HG03460 (cell line): ENCODE data around the gene FAM209B.
"Not testable (repeated sequence)": the region's sequence is repeated elsewhere in the genome, so short reads cannot be mapped to it uniquely, and the experiment has no call there.

Source experiments
- ATAC-seq: cut with Tn5 transposase; IDR thresholded peaks from one replicate; pipeline ENCODE4 v1.9.1; 2021; ENCODE audit not compliant: unreplicated experiment

FAM209B gene

GRCh38 chr20:56537997-56538396, 5.0 kb downstream of the FAM209B start:
- ATAC-seq = no peak

- no peak for ATAC-seq
Observed at GRCh38 chr20:56540415-56540814, 7.4 kb downstream of the FAM209B start.

- ATAC-seq = no peak
Observed at GRCh38 chr20:56542489-56543030, 9.5 kb downstream of the FAM209B start.

DNA sequence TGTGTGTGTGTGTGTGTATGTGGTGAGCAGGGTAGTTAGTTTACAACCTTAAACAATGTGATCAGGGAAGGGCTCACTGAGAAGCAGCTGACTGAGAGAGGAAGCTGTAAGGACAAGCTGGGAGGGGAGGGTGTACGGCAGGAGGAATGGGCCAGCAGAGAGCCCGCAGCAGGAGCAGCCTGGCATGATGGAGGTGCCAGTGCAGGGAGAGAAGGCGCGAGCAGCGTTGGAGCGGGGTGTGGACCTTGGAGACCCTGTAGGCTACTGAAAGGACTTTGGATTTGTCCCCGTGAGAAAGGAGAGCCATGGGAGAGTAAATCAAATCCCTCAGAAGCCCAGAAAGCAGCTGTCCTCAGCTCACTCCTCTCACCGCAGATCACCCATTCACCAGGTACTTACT, 18.5 kb downstream of the FAM209B start:
- no peak for ATAC-seq

- peak; percentile 36 for ATAC-seq
Observed at GRCh38 chr20:56552911-56553629, 20.0 kb downstream of the FAM209B start.

GRCh38 chr20:56554869-56555268, 21.8 kb downstream of the FAM209B start:
- ATAC-seq = peak; percentile 94

DNA sequence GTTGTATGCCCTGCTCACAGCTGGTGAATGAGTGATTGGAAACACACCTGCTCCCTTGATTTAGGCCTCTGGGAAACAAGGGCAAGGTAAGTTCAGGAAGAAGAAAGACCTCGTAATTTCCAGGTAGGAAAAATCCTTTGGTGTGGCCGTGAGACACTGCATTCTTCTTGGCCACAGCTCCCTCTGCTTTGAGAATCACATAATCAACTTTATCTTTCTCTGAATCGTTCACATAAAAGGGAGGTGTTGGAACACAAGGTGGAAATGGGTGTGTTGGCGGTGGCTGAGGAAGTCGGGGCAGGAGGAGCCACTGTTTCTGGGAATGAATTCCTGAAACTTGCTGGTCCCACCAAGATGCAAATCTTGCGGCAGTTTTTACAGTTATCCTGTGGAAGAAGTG, 25.9 kb downstream of the FAM209B start:
- no peak for ATAC-seq

GRCh38 chr20:56564526-56564925, 31.5 kb downstream of the FAM209B start:
- ATAC-seq = not testable (repeated sequence)

DNA sequence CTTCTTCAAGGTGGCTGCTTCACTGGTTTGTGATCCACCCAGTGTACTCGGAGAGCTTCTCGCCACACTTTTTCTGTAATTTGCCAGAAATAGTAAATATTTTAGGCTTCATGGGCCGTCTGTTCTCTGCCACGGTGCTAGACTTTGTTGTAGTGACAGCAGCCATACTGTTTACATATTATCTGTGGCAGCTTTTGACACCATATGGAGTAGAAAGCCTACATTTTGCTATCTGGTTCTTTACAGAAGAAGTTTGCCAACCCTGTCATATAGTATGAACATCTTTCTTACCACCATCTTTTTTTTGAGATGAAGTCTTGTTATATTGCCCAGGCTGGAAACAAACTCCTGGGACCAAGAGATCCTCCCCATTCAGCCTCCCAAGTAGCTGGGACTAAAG, 32.5 kb downstream of the FAM209B start:
- ATAC-seq = no peak

DNA sequence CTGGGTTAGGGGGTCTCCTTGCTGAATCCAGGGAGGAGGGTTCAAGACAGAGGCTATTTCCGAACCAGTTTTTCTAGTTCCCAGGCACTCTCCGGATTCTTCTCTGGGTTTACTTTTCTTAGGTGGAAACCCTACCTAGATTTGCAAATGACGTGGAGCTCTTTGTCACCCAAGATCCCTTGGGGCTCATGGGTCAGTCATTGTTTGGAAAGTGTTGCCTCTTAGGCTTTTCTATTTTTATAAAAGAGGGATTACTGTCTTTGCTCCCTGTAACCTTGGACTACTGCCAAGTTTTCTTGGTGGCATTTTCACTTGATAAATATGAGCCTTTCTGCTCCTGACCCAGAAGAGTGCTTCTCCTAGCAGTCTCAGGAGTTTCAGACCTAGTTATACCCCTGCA, 33.6 kb downstream of the FAM209B start:
- no peak for ATAC-seq

GRCh38 chr20:56570832-56571231, 37.8 kb downstream of the FAM209B start:
- ATAC-seq = no peak

- no peak for ATAC-seq
Observed at GRCh38 chr20:56572172-56572571, 39.1 kb downstream of the FAM209B start.

DNA sequence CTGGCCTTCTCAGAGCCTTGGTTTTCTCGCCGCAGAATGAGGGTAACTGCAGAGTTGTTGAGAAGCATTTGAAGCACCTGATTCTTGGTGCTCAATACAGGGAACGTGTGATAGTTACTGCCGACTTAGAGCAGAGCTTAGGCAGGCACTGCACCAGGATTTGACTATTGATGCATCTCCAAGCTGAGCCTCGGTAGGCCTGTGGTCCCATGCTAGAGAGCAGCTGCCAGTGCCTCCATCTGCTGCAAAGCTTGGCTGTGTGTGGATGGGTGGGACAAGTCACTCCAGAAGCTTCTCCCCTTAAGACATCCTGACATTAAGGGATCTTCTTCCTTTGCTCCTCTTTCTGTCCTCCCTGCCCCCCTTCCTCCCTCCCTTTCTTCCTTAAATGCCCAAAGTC, 40.9 kb downstream of the FAM209B start:
- ATAC-seq = no peak

- ATAC-seq = no peak
Observed at GRCh38 chr20:56574531-56575142, 41.6 kb downstream of the FAM209B start.

DNA sequence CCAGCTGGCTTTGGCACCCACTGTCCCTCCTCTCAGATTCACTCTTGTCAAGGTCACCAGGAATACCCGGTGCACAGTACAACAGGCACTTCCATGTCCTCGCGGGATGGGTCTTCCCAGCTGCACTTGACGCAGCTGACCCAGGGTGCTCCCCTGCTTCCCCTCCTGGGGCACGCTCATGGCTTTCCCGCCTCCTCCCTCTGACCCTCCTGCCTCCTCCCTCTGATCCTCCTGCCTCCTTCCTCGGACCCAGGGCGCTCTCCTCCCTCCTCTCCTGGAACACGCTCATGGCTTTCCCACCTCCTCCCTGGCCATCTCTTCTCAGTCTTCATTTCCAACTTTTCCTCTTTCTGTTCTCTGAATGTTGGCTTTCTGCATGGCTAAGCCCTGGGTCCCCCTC, 42.1 kb downstream of the FAM209B start:
- ATAC-seq = no peak

DNA sequence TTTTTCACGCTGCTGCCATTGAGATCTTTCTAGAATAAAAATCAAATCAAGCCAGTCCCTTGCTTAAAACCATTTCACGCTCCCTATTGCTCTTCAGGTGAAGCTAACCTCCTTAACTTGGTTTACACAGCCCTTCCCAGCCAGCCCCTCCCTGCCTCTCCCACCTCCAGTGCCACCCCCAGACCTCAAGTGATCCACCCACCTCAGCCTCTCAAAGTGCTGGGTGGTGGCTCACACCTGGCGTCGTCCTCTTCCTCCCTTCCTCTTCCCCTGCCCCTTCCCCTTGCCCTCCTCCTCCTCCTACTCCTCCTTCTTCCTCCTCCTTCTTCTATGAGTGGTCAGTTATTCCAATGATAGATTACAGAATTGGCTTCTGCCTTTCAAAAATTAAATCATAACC, 42.9 kb downstream of the FAM209B start:
- ATAC-seq = no peak

GRCh38 chr20:56579301-56579710, 46.3 kb downstream of the FAM209B start:
- no peak for ATAC-seq

GRCh38 chr20:56580226-56580625, 47.2 kb downstream of the FAM209B start:
- ATAC-seq = no peak

GRCh38 chr20:56581701-56582100, 48.7 kb downstream of the FAM209B start:
- no peak for ATAC-seq

DNA sequence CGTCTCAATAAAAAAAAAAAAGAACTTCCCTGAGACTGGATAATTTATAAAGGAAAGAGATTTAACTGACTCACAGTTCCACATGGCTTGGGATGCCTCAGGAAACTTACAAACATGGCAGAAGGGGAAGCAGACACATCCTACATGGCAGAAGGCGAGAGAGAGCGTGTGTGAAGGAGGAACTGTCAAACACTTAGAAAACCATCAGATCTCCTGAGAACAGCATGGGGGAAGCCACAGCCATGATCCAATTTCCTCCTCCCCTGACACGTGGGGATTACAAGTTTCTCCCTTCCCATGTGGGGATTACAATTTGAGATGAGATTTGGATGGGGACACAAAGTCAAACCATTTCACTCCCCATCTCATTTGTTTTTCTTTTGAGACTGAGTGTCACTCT, 49.5 kb downstream of the FAM209B start:
- ATAC-seq = no peak

DNA sequence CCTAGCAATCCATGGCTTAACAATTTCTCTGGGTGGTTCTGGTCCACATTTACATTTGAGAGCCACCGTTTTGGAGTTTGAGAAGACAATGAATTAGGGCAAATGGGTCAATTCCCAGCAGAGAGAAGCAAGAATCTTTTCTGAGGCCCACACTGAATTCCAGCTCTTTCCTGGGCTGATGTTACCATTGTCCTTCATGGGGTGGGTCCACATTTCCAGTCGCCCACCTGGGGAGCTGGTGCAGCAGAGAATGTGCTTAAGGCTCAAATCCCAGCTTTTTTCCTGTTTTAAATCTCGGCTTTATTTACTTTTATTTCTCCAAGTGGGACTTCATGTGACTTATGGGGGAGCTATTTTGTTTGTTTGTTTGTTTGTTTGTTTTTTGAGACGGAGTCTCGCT, 51.9 kb downstream of the FAM209B start:
- no peak for ATAC-seq
